H9 (cell line): ENCODE measurements around the gene FHIT. TPM values are rescaled to one million over a fixed set of nuclear protein-coding genes. Genes with fewer than 3 reads are reported as not detected.

Experiments
- DNase-seq: peaks from one replicate; pipeline ENCODE4 v3.0.0-alpha.2; 2017
- H2AFZ ChIP-seq: one replicate; pipeline ENCODE4 v1.6.1; 2013; ENCODE audit warnings: mild to moderate bottlenecking, low read length, control low read depth, moderate library complexity
- H2AK5ac ChIP-seq: 2 replicates; pipeline ENCODE4 v1.6.1; 2013; ENCODE audit warnings: low read length, control low read depth, mixed read lengths; ENCODE audit not compliant: insufficient read length
- H2BK120ac ChIP-seq: one replicate; pipeline ENCODE4 v1.6.1; 2013; ENCODE audit warnings: low read depth, mild to moderate bottlenecking, low read length, control low read depth, inconsistent platforms; ENCODE audit not compliant: poor library complexity, severe bottlenecking
- H2BK12ac ChIP-seq: 2 replicates; pipeline ENCODE4 v1.6.1; 2013; ENCODE audit warnings: low read length, control low read depth, mixed read lengths, low read depth; ENCODE audit not compliant: insufficient read length
- H2BK15ac ChIP-seq: 2 replicates; pipeline ENCODE4 v1.6.1; 2013; ENCODE audit warnings: low read depth, low read length, control low read depth
- H2BK20ac ChIP-seq: one replicate; pipeline ENCODE4 v1.6.1; 2013; ENCODE audit warnings: low read depth, mild to moderate bottlenecking, low read length, control low read depth, inconsistent platforms; ENCODE audit not compliant: poor library complexity, severe bottlenecking
- H2BK5ac ChIP-seq: 2 replicates; pipeline ENCODE4 v1.6.1; 2013; ENCODE audit warnings: low read length, control low read depth, mixed read lengths; ENCODE audit not compliant: insufficient read length
- H3K14ac ChIP-seq: 2 replicates; pipeline ENCODE4 v1.6.1; 2013; ENCODE audit warnings: low read length, control low read depth; ENCODE audit not compliant: insufficient read depth
- H3K18ac ChIP-seq: 2 replicates; pipeline ENCODE4 v1.6.1; 2013; ENCODE audit warnings: low read depth, mild to moderate bottlenecking, mixed read lengths, low read length, control low read depth; ENCODE audit not compliant: insufficient read length
- H3K23ac ChIP-seq: 2 replicates; pipeline ENCODE4 v1.6.1; 2013; ENCODE audit warnings: low read length, control low read depth, mixed read lengths, low read depth; ENCODE audit not compliant: insufficient read length
- H3K23me2 ChIP-seq: 2 replicates; pipeline ENCODE4 v1.6.1; 2013; ENCODE audit warnings: low read depth, mild to moderate bottlenecking, mixed read lengths, low read length, control low read depth; ENCODE audit not compliant: insufficient read length, poor library complexity, severe bottlenecking
- H3K27ac ChIP-seq: 2 replicates; pipeline ENCODE4 v1.5.1; 2013; ENCODE audit warnings: low read length, control low read depth, mixed read lengths, low read depth; ENCODE audit not compliant: insufficient read length
- H3K27me3 ChIP-seq: 2 replicates; pipeline ENCODE4 v1.6.1; 2013; ENCODE audit warnings: low read length, control low read depth, inconsistent platforms; ENCODE audit not compliant: insufficient read depth
- H3K4ac ChIP-seq: 2 replicates; pipeline ENCODE4 v1.6.1; 2013; ENCODE audit warnings: low read depth, mild to moderate bottlenecking, control low read depth, inconsistent platforms, low read length, moderate library complexity
- H3K4me1 ChIP-seq: 2 replicates; pipeline ENCODE4 v1.6.1; 2013; ENCODE audit warnings: low read length, control low read depth, inconsistent platforms; ENCODE audit not compliant: insufficient read depth
- H3K4me2 ChIP-seq: 2 replicates; pipeline ENCODE4 v1.6.1; 2013; ENCODE audit warnings: low read length, control low read depth, mixed read lengths; ENCODE audit not compliant: insufficient read length, insufficient read depth
- H3K56ac ChIP-seq: 2 replicates; pipeline ENCODE4 v1.6.1; 2013; ENCODE audit warnings: low read depth, mild to moderate bottlenecking, mixed read lengths, low read length, control low read depth; ENCODE audit not compliant: insufficient read length
- H3K79me1 ChIP-seq: 2 replicates; pipeline ENCODE4 v1.6.1; 2013; ENCODE audit warnings: low read depth, mild to moderate bottlenecking, moderate library complexity, low read length, control low read depth, inconsistent platforms; ENCODE audit not compliant: insufficient read depth, poor library complexity, severe bottlenecking
- H3K79me2 ChIP-seq: 2 replicates; pipeline ENCODE4 v1.6.1; 2013; ENCODE audit warnings: low read length, control low read depth, inconsistent platforms; ENCODE audit not compliant: insufficient read depth
- H3K9ac ChIP-seq: 2 replicates; pipeline ENCODE4 v1.6.1; 2013; ENCODE audit warnings: low read length, control low read depth, mixed read lengths; ENCODE audit not compliant: insufficient read length; ENCODE audit errors: extremely low read depth
- H3K9me3 ChIP-seq: one replicate; pipeline ENCODE4 v1.6.1; 2013; ENCODE audit warnings: low read depth, low read length, inconsistent platforms; ENCODE audit not compliant: control insufficient read depth
- H3T11ph ChIP-seq: one replicate; pipeline ENCODE4 v1.6.1; 2013; ENCODE audit warnings: mild to moderate bottlenecking, low read length, control low read depth, inconsistent platforms
- H4K20me1 ChIP-seq: one replicate; pipeline ENCODE4 v1.6.1; 2013; ENCODE audit not compliant: control insufficient read depth, insufficient read length, insufficient read depth
- H4K5ac ChIP-seq: 2 replicates; pipeline ENCODE4 v1.6.1; 2013; ENCODE audit warnings: low read depth, mild to moderate bottlenecking, mixed read lengths, low read length, control low read depth; ENCODE audit not compliant: insufficient read length
- H4K8ac ChIP-seq: replicated peaks from 2 replicates; pipeline ENCODE4 v1.6.1; 2013; ENCODE audit warnings: low read length, control low read depth, mixed read lengths, low read depth; ENCODE audit not compliant: insufficient read length
- H4K91ac ChIP-seq: 2 replicates; pipeline ENCODE4 v1.6.1; 2013; ENCODE audit warnings: low read depth, mild to moderate bottlenecking, moderate library complexity, mixed read lengths, low read length, control low read depth; ENCODE audit not compliant: insufficient read length
- H3K27ac Mint-ChIP-seq, 3 experiments: 2 replicates in 2 of 3; 3 replicates in 1 of 3; pipeline ENCODE4 v1.8.0; 2020 to 2021; ENCODE audit warnings: mixed read lengths in 3 of 3, mild to moderate bottlenecking in 1 of 3, moderate library complexity in 1 of 3
- H3K27me3 Mint-ChIP-seq: 2 replicates; pipeline ENCODE4 v1.8.0; 2021; ENCODE audit warnings: low read depth, mild to moderate bottlenecking, moderate library complexity, mixed read lengths
- H3K36me3 Mint-ChIP-seq, 3 experiments: 2 replicates in 2 of 3; 3 replicates in 1 of 3; pipeline ENCODE4 v1.8.0; 2020 to 2021; ENCODE audit warnings: low read depth in 3 of 3, mixed read lengths in 3 of 3; ENCODE audit not compliant: insufficient read depth in 1 of 3
- H3K4me1 Mint-ChIP-seq, 2 experiments: 2 replicates each; pipeline ENCODE4 v1.8.0; 2020; ENCODE audit warnings: mixed read lengths in 2 of 2
- H3K4me3 Mint-ChIP-seq, 2 experiments: 2 replicates in 1 of 2; 3 replicates in 1 of 2; pipeline ENCODE4 v1.8.0; 2020 to 2021; ENCODE audit warnings: mild to moderate bottlenecking in 2 of 2, mixed read lengths in 2 of 2, moderate library complexity in 1 of 2
- H3K9me3 Mint-ChIP-seq, 2 experiments: 2 replicates in 1 of 2; 3 replicates in 1 of 2; pipeline ENCODE4 v1.8.0; 2020; ENCODE audit warnings: mild to moderate bottlenecking in 2 of 2, mixed read lengths in 2 of 2, moderate library complexity in 1 of 2
- WGBS: extraction: QIAGEN DNeasy Blood & Tissue Kit; methylation state at CpG from one replicate; pipeline ENCODE4 v1.1.7; 2013; ENCODE audit warnings: missing lambda C conversion rate, low lambda C conversion rate, mixed read lengths; ENCODE audit not compliant: insufficient read length; ENCODE audit errors: extremely low coverage; 5-methylcytosine and 5-hydroxymethylcytosine counted together
- total RNA-seq: library from RNA; stranded (reverse); gene quantifications from 2 replicates; pipeline ENCODE4 v1.2.1, GENCODE V29; 2021
- TF ChIP-seq, protein P1 (sequence below): fragments of 200-600 bp; sonication (generic); conservative IDR thresholded peaks from 3 replicates; pipeline ENCODE4 v1.8.0; 2021; ENCODE audit warnings: antibody characterized with exemption, mild to moderate bottlenecking

Gene FHIT
- total RNA-seq, 1 experiment from 2014 or later: 3.0 TPM

GRCh38 chr3:59821274-59821673 is 1430.0 kb downstream of the FHIT start:
- Histone ChIP-seq H4K8ac (no peak overlapping the region), H3K79me1 (no peaks in the 10 kb centered on the region), H2BK20ac (no peak overlapping the region), H3K27ac (no peak overlapping the region), H3K23me2 (no peaks in the 10 kb centered on the region), H3K4me2 (no peak overlapping the region), H3K23ac (no peak overlapping the region), H3K56ac (no peak overlapping the region), H3K4ac (no peak overlapping the region), H4K5ac (no peak overlapping the region), H3K9me3 (no peaks in the 10 kb centered on the region), H3K18ac (no peak overlapping the region), H3K4me1 (no peaks in the 10 kb centered on the region; the same call in 1 of the 2 replicates), H4K91ac (no peak overlapping the region), H2AK5ac (no peak overlapping the region), H2BK120ac (no peak overlapping the region), H3K9ac (no peak overlapping the region), H2BK15ac (no peak overlapping the region), H2BK5ac (no peak overlapping the region), H3K27me3 (no peaks in the 10 kb centered on the region), H2AFZ (no peak overlapping the region), H3K79me2 (no peaks in the 10 kb centered on the region), H3T11ph (no peak overlapping the region), H4K20me1 (no peaks in the 10 kb centered on the region), H3K14ac (no peak overlapping the region), H2BK12ac (no peak overlapping the region)
- Mint-ChIP-seq H3K27ac (no peak overlapping the region), H3K36me3 (no peaks in the 10 kb centered on the region), H3K4me1 (peaks cover 7 to 15% of the 10 kb centered on the region in 2 experiments), H3K27me3 (no peaks in the 10 kb centered on the region; the same call in 1 of the 2 replicates), H3K9me3 (no peaks in the 10 kb centered on the region), H3K4me3 (no peak overlapping the region)
- no peak for DNase-seq
- WGBS: no CpG with 5 or more reads among the region's 1 CpG
- TF ChIP-seq, protein P1, sequence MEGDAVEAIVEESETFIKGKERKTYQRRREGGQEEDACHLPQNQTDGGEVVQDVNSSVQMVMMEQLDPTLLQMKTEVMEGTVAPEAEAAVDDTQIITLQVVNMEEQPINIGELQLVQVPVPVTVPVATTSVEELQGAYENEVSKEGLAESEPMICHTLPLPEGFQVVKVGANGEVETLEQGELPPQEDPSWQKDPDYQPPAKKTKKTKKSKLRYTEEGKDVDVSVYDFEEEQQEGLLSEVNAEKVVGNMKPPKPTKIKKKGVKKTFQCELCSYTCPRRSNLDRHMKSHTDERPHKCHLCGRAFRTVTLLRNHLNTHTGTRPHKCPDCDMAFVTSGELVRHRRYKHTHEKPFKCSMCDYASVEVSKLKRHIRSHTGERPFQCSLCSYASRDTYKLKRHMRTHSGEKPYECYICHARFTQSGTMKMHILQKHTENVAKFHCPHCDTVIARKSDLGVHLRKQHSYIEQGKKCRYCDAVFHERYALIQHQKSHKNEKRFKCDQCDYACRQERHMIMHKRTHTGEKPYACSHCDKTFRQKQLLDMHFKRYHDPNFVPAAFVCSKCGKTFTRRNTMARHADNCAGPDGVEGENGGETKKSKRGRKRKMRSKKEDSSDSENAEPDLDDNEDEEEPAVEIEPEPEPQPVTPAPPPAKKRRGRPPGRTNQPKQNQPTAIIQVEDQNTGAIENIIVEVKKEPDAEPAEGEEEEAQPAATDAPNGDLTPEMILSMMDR: no peak
